ENCODE results near the gene NEDD4.
"Not testable (repeated sequence)": the region's sequence is repeated elsewhere in the genome, so short reads cannot be mapped to it uniquely, and the experiment has no call there.

Gene NEDD4

DNA sequence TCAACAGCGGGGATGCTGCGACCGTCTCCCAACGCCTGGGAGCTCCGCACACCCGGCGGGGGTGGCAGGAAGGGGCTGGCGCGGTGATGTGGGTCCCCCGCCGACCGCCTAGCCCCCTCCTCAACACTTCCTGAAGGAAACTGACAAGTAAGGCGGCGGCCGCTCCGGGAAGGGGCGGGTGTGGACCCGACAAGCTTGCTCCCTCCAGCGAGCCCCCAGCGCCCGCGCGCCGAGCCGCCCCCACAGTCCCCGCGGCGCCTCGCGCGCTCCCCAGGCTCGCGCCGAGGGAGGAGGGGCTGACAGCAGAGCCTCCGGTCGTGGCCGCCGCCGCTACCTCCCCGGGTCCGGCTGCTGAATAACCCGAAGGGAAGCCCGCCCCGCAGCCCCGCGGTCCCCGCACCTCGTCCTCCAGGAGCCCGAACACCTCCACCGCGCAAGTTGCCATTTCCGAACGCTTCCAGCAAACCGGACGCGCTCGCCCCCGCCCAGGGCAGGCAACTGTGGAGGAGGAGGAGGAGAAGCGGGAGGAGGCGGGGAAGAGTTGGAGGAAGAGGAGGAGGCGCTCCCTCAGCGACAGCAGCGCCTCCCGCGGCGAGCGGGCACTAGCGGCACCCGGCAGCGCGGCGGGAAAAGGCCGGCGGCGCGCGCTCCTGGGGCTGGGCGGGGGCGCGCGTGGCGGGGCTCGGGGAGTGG lies at the start of gene NEDD4:
Gene NEDD4 (minus strand): TSS at position 502 of the 693 bp plus-strand sequence. CDS start 57 bp downstream, at position 445.
- peak; percentile 83 for DNase-seq

DNA sequence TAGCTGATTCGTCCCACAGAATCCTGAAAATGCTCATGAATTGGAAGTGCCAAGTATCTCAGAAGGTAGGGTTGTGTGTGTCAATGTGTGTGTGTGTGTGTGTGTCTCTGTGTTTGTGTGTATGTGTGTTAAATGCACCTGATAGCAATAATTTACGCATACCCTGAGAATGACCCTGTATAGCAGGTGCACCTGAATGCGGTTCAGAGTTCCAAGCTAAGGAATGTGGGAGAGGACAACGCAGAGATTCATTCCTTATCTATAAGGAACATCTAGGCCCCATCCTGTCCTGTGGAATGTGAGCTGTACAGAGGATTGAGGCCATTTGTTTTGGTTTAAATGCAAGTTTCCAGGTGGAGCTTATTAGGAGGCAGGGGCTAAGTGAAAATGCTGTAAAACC lies 49.1 kb upstream of the NEDD4 start:
- DNase-seq, result no peak

DNA sequence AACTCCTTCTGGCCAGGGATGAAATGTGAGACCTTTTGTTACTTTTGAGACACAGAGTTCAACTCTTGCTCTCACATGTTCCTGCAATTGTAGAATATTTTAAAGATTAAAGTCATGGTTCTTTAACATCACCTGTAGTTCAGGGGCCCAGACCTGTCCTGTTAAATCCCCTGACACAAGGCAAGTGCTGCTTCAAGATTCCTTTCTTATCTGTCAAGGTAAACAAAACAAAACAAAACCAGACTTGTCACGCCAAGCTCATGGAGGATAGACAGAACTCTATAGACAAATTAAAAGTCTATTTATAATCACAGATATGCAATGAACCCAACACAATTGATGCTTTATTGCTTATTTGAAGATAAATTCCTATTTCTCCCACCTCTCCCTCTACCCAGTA lies 48.6 kb upstream of the NEDD4 start:
- DNase-seq, result no peak

DNA sequence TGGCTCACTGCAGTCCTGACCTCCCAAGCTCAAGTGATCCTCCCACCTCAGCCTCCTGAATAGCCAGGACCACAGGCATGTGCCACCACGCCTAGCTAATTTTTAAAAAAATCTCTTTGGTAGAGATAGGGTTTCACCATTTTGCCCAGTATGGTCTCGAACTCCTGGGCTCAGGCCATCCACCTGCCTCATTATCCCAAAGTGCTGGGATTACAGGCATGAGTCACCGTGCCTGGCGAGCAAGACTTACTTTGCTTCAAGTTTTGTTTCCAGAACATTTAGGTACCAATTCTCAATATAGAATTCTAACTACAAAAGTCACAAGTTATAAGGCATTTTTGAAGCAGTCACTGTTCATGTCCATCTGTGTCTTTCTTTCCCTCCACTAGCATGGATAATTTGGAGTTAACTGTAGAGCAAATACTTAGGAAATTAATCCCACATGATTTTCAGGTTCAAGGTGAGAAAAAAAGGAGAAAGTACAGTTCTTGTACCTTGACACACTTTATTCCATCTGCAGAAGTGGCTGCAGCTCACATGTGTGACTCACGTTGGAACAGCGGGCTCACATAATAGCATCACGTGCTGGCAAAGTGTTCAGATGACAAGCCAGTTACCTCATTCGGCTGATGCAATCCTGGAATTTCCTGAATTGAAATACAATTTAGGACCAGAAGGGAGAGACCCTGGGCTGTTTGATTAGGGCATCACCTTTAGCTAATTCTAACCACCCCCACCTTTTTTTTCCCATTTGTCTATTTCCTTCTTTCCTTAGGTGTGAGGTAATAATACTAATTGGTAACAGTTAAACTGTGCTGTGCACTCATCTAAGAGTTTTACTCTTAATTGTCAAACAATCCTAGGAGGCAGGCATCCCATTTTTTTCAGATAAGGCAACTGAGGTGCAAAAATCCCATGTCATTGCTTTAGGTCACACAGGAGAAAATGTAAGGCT lies 46.9 kb upstream of the NEDD4 start:
- DNase-seq, result no peak

DNA sequence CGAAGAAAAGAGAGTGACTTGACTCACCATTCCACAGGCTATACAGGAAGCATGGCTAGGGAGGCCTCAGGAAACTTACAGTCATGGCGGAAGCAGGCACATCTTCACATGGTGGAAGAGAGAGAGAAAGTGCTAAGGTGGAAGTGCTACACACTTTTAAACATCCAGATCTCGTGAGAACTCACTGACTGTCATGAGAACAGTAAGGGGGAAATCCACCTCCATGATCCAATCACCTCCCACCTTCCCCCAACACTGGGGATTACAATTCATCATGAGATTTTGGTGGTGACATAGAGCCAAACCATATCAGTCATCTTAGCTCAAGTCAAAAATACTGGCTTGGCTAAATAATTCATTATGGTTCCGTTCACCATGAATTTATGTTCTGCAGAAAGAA lies 45.3 kb upstream of the NEDD4 start:
- no peak for DNase-seq

DNA sequence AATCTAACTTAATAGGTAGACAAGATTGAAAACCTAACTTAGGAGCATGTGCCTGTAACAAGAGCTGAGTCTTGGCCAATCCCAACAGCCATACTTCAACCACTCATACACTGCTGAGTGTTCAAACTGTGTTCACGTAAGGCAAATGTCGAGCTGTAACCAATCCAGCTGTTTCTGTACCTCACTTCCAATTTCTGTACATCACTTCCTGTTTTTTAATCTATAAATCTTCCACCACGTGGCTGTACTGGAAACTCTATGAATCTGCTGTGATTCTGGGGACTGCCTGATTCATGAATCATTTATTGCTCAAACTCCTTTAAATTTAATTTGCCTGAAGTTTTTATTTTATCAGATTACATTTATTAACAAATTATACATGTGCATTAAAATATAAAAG lies 44.6 kb upstream of the NEDD4 start:
- no peak for DNase-seq

DNA sequence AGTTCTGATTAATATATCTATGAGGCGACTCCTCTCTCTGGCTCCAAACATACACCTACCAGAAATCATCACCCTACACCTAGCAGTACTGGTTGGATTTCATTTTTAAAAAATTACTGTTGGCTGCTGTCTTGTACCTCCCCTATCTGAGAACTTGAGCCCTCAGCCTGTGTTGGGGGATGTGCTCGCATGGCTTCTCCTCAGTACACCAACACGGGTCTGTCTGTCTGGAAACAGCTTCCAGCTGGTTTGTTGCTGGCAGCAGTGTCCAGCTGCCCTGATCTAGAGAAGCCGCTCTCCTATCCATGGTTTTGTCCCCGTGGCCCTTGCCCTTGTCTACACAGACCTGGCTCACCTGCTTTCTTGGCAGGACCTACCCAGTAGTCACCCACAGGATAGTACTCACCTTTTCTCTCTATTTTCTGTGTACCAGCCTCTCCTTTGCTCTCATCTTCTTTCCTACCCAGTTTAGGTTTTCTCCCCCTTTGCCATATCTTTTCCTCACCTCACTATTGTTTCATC lies 43.2 kb upstream of the NEDD4 start:
- no peak for DNase-seq

DNA sequence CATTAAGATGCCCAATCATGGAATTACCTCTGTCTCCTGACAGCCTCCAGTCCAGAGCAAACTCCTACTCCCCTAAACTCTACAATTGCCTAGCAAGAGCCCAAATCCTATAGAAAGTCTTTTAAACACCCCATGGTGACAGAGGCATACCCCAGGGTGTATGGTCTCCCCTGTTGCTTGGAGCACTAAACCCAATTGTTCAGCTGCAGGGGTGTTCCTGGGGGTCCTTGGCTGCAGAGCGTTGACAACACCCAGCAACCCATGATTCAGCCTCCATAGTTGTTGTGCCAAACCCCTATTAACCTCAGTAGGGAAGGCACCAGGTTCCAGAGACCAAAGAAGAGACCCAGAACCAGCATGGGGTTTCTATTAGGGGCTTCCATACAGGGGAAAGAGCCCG lies 41.8 kb upstream of the NEDD4 start:
- DNase-seq, result no peak

DNA sequence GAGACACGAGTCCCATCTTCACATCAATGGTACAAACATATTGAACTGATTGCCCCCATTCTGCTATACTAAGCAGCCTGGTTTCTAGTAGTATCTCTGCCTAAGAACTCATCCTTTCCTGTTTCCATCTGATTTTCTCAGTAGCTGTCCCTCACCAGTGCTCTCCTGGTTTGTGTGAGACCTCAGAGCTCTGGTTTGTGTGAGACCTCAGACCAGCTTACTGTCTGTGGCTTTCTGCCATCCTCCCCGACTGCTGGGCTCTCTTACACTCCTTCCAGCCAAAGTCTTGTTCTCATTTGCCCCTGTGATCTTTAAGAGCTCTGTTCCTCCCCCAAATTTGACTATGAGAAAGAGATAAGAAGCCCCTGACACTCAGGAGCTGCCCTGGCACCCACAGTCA lies 41.1 kb upstream of the NEDD4 start:
- DNase-seq, result no peak

DNA sequence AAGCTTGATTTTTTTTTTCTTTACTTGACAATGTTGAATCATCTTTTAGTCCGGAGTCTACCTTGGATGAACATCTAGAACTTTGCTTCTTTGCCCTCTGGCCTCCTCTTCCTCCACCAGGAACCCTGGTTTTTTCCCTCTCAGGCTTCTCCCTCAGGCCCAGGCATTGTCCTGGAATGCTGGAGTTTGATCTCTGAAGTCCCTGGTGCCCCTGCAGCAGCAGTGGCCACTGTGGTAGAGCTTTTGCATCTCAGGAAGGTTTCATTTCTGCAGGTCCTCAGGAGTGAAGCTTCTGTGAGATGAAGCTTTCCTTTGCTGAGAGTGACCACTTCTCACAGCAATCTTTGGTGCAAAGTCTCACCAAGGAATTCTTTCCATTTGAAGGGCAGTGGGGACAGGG lies 39.0 kb upstream of the NEDD4 start:
- no peak for DNase-seq

DNA sequence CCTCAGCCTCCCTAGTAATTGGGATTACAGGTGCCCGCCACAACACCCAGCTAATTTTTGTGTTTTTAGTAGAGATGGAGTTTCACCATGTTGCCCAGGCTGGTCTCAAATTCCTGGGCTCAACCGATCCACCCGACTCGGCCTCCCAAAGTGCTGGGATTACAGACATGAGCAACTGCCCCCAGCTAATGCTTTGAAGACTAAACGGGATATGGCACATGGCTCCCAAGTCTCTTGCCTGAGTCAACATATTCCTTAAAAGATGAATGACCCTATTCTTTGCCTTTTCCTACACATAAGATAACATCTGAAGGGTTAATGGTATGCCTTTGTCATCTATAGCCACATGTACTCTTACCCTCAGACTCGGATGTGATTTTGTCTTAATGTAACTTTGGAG lies 38.4 kb upstream of the NEDD4 start:
- DNase-seq, result no peak

DNA sequence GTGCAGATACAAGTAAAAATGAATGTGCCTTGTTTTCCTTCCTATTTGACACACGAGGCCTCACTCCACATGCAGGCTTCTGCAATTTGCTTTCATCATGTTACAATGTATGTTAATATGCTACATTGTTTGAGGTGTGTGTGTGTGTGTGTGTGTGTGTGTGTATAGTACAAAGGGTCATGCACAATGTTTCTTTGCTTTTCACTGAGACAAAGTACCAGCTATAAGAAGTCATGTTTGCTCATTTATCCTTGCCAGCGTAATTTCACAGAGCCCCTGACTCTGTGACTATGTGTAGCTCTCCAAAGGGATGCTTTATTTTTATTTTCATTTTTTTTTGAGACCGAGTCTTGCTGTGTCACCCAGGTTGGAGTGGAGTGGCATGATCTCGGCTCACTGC lies 38.0 kb upstream of the NEDD4 start:
- DNase-seq, result no peak

DNA sequence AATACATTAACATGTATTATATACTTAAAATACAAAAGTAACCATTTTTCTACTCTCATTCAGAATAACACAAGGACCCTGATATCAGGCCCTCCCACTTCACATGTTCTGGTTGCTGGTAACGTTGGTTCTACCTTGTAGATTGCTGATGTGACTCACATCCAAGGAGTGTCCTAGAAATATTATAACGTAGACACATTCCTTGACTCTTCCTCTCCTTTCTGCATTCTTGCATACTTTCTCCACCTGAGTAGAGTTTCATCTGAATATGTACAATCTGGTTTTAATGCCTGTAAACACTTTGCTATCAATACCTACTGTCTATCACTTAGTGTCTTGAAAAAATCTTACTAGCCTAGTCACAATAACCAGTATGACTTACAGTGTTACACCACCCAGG lies 35.0 kb upstream of the NEDD4 start:
- no peak for DNase-seq

DNA sequence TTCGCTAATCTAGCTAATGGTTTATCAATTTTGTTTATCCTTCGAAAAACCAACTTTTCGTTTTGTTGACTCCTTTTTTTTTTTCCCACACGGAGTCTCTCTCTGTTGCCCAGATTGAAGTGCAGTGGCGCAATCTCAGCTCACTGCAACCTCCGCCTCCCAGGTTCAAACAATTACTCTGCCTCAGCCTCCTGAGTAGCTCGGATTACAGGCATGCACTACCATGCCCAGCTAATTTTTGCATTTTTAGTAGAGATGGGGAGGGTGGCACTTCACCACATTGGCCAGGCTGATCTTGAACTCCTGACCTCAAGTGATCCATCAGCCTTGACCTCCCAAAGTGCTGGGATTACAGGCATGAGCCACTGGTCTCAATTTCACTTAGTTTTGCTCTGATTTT lies 29.7 kb upstream of the NEDD4 start:
- not testable (repeated sequence) for DNase-seq

DNA sequence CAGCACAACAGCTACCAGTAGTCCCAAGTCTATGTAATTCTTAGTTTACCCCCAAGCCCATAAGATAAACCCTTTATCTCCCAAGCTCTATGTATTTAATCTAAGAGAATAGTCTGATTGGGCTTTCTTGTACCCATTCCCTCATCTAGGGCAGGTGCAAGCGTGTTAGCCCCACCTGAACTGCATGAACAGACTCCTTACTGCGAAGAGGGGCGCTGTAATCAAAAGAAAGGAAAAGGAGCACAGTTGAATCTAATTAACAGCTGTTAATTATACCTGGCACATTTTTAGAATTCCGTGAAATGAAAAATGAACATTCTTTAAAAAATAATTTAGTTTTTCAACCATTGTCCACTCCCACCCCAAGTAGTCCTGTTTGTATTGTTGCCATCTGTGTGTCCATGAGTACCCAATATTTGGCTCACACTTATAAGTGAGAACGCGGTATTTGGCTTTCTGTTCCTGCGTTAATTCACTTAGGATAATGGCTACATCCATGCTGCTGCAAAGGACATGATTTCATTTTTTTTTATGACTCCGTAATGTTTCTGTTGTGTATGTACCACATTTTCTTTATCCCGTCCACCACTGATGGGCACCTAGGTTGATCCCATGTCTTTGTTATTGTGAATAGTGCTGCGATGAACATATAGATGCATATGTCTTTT lies 26.5 kb upstream of the NEDD4 start:
- no peak for DNase-seq

DNA sequence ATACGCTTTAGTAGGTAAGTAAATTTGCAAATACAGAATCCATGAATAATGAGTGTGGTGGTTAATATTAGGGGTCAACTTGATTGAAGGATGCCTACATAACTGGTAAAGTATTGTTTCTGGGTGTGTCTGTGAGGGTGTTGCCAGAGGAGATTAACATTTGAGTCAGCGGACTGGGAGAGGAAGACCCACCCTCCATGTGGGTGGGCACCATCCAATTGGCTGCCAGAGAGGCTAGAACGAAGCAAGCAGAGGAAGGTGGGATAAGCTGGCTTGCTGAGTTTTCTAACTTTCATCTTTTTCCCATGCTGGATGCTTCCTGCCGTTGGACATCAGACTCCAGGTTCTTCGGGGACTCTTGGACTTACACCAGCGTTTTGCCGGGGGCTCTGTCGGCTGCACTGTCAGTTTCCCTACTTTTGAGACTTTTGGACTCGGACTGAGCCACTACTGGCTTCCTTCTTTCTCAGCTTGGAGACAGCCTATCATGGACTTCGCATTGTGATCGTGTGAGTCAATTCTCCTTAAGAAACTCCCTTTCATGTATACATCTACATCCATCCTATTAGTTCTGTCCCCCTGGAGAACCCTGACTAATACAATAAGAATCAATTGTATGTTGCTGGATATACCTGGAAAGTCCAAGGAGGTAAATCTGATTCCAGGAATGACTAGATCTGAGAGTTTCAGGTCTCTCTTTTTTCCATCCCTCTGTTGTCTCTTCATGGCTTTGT lies 25.8 kb upstream of the NEDD4 start:
- no peak for DNase-seq

DNA sequence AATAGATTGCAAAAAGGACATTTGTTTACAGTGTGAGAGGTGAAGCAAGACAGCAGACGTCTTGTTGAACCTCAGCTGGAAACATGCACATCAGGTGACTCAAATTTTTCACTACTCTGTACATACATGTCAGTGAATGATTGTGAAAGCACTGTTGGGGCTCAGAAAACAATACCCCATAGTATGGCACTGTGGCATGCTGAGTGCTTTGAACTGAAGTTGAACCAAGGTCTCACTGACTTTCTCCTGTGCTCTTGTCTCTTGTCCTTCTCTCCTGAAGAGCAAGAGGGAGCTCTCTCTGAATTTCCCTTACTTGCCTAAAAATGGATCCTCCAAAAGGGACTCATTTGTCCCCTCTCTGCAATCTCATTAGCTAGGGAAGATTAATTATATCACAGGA lies 24.5 kb upstream of the NEDD4 start:
- DNase-seq, result no peak

DNA sequence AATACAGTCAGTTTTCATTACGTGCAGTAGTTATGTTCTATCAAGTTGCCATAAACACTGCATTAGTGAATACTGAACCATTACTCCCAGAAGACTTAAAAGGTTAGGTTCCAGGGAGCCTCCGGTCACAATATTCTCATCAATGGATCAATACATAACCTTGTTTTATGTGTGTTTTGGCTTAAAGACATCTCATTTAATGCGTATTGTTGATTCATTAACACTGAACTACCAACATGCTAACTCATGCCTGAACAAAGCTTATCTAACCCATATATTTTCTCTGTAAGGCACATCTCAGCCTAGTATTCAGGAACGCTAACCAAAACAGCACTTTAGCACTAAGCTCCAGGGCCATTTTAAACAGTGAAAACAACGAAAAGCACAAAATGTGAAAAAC lies 24.1 kb upstream of the NEDD4 start:
- DNase-seq, result no peak

DNA sequence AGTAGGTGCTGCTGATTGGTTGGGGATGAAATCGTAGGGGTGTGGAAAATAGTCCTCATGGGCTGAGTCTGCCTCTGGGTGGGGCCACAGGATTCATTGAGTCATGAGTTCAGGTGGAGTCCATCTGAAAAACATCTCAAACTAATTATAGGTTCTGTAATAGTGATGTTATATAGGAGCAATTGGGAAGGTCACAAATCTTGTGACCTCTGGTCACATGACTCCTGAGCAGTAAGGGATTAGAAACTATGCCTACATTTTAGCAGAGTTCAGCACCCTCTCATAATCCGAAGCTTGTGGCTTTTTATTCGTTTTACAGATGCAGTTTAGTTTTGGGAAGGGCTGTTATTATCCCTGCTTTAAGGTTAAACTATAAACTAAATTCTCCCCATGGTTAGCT lies 22.9 kb upstream of the NEDD4 start:
- DNase-seq, result no peak

DNA sequence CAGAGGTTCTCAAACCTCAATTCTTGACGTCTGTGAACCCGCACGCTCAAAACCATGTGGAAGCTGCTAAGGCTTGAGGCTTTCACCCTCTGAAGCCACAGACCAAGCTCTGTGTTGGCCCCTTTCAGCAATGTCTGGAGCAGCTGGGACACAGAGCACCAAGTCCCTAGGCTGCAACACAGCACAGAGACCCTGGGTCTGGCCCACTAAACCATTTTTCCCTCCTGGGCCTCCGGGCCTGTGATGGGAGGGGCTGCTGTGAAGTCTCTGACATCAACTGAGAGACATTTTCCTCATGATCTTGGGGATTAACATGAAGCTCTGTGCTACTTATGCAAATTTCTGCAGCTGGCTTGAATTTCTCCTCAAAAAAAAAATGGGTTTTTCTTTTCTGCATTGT lies 21.3 kb upstream of the NEDD4 start:
- DNase-seq, result no peak

DNA sequence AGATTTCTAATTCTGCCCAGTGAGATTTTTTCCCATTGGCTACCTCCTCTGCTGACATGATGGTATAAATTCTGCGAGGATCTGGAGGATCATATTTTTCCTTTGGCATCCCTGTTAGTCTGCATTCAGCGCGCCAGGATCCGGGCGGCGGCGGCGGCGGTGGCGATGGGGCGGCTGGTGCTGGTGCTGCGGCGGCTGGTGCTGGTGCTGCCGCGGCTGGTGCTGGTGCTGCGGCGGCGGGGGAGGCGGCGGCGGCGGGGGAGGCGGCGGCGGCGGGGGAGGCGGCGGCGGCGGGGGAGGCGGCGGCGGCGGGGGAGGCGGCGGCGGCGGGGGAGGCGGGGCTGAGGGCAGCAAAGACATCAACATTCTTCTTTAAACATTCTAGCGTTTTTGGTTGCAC lies 13.6 kb upstream of the NEDD4 start:
- not testable (repeated sequence) for DNase-seq

DNA sequence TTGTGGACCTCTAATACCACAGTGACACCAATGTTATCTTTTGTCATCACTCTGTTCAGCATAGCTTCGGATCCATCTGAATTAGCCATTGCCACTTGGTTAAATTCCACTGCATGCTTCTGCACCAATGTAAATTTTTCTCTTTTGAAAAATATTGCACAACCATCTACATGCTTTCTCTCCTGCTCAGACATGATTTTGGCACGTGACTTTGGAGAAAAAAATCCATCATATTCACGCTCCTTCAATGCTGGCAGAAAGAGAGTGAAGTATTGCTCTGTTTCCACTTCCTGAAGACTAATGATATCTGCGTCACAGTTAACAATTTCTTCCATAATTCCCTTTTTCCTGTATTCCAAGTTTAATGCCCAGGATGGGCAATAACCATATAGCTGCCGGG lies 13.0 kb upstream of the NEDD4 start:
- DNase-seq, result not testable (repeated sequence)

DNA sequence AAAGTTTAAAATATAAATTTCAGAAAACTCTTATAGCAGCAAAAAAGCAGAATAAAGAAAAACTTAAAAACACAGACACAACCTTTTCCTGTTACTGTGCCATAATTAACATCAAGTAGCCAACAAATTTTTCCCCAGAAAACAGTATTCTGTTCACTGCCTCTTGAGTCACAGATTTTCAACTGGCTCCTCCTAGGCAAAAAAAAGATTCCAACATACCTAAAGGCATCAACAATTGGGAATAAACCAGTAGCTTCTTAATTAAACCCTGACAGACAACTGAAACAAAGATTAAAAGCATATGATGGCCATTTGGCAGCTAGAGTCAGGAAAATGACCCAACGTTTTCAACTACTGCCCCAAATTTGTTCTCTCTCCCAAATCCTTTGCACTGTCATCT lies 10.9 kb upstream of the NEDD4 start:
- DNase-seq, result not testable (repeated sequence)
